Vagina (tissue), 2 donors: ENCODE results near the gene TRPM2.

Source experiments
- POLR2A ChIP-seq, 2 donors: fragments of 450-650 bp; IDR thresholded peaks; one replicate each; pipeline ENCODE4 v1.6.1; 2017; ENCODE audit warnings: antibody characterized with exemption in 2 of 2, mild to moderate bottlenecking in 2 of 2, moderate library complexity in 2 of 2
- POLR2AphosphoS5 ChIP-seq, 2 donors: sonication (generic); formaldehyde crosslinking; IDR thresholded peaks; one replicate each; pipeline ENCODE4 v1.9.0; 2017; ENCODE audit warnings: antibody characterized with exemption in 2 of 2, mild to moderate bottlenecking in 2 of 2, low read depth in 1 of 2; ENCODE audit not compliant: insufficient read depth in 1 of 2

DNA sequence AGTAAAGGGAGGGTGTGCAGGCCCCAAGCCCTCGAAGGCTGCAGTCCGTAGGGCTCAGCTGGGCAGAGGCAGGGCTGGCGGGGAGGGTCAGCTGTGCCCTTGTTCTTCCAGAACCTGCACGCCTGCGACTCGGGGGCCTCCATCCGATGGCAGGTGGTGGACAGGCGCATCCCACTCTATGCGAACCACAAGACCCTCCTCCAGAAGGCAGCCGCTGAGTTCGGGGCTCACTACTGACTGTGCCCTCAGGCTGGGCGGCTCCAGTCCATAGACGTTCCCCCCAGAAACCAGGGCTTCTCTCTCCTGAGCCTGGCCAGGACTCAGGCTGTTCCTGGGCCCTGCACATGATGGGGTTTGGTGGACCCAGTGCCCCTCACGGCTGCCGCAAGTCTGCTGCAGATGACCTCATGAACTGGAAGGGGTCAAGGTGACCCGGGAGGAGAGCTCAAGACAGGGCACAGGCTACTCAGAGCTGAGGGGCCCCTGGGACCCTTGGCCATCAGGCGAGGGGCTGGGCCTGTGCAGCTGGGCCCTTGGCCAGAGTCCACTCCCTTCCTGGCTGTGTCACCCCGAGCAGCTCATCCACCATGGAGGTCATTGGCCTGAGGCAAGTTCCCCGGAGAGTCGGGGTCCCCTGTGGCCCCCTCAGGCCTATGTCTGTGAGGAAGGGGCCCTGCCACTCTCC is 88.3 kb downstream of the TRPM2 start:
- TF ChIP-seq POLR2AphosphoS5 (IDR thresholded peaks at IDR 0.05; ENCODE audit: insufficient read depth in 1 of 2, low read depth in 1 of 2) (no peak), POLR2A (IDR thresholded peaks at IDR 0.05) (no peak)
